H1 (cell line): ENCODE results near the gene MMS22L. TPM values are rescaled to one million over a fixed set of nuclear protein-coding genes. Genes with fewer than 3 reads are reported as not detected.

Experiments
- CTCF ChIA-PET: fragments of 300-600 bp; sonication (Branson Sonifier 250); formaldehyde crosslinking; loops from one replicate; lab custom pipeline; 2021; ENCODE audit not compliant: partially characterized antibody; lab: Charles Lee
- POLR2A ChIA-PET: fragments of 300-600 bp; sonication (Branson Sonifier 250); formaldehyde crosslinking; loops from one replicate; lab custom pipeline; 2021; ENCODE audit warnings: inconsistent platforms; ENCODE audit not compliant: partially characterized antibody; lab: Charles Lee
- DNase-seq, 2 experiments: peaks; one replicate each; pipeline versions ENCODE4 v3.0.0 to v3.0.0-alpha.2; 2010 to 2022; ENCODE audit warnings: low spot score in 2 of 2, low read depth in 1 of 2, mixed read lengths in 1 of 2
- FAIRE-seq: peaks from 2 replicates; lab custom pipeline; 2011; peaks lifted over from hg19 to GRCh38; lab: Jason Lieb, UNC
- H2AFZ ChIP-seq: 2 replicates; pipeline ENCODE4 v1.8.1; 2012; ENCODE audit warnings: low read length, inconsistent platforms
- H2AK5ac ChIP-seq: 2 replicates; pipeline ENCODE4 v1.6.1; 2013; ENCODE audit warnings: low read depth, low read length
- H2BK120ac ChIP-seq: replicated peaks from 2 replicates; pipeline ENCODE3; 2013; ENCODE audit warnings: low read depth, low read length, inconsistent platforms
- H2BK12ac ChIP-seq: 2 replicates; pipeline ENCODE4 v1.6.1; 2013; ENCODE audit warnings: low read depth, low read length
- H2BK15ac ChIP-seq: 2 replicates; pipeline ENCODE4 v1.6.1; 2013; ENCODE audit warnings: low read length
- H2BK20ac ChIP-seq: 2 replicates; pipeline ENCODE4 v1.6.1; 2013; ENCODE audit warnings: low read length
- H2BK5ac ChIP-seq: 2 replicates; pipeline ENCODE4 v1.6.1; 2013; ENCODE audit warnings: low read depth, low read length
- H3K14ac ChIP-seq: 2 replicates; pipeline ENCODE4 v1.6.1; 2013; ENCODE audit warnings: inconsistent platforms; ENCODE audit not compliant: insufficient read length
- H3K18ac ChIP-seq: 2 replicates; pipeline ENCODE4 v1.6.1; 2013; ENCODE audit warnings: low read length; ENCODE audit errors: extremely low read depth
- H3K23ac ChIP-seq: 2 replicates; pipeline ENCODE4 v1.6.1; 2013; ENCODE audit warnings: inconsistent platforms; ENCODE audit not compliant: insufficient read length
- H3K23me2 ChIP-seq: 2 replicates; pipeline ENCODE4 v1.6.1; 2013; ENCODE audit warnings: low read depth, low read length
- H3K27ac ChIP-seq: 2 replicates; pipeline ENCODE4 v1.6.1; 2011; ENCODE audit warnings: low read depth, low read length, inconsistent platforms
- H3K27me3 ChIP-seq, 4 experiments: replicated peaks in 1 of 4; 1 replicate in 1 of 4; 2 replicates in 3 of 4; pipeline versions ENCODE4 v1.6.1 to v1.8.1; 2011 to 2013; ENCODE audit warnings: low read length in 3 of 4, mild to moderate bottlenecking in 3 of 4, inconsistent platforms in 2 of 4, mixed read lengths in 2 of 4, moderate library complexity in 1 of 4; ENCODE audit not compliant: control insufficient read depth in 3 of 4, insufficient read depth in 3 of 4; ENCODE audit errors: extremely low read depth in 1 of 4
- H3K36me3 ChIP-seq, 4 experiments: 2 replicates each; pipeline versions ENCODE4 v1.6.1 to v1.8.1; 2011 to 2013; ENCODE audit warnings: mild to moderate bottlenecking in 4 of 4, low read length in 3 of 4, moderate library complexity in 2 of 4, control low read depth in 1 of 4, inconsistent platforms in 1 of 4; ENCODE audit not compliant: insufficient read depth in 4 of 4, control insufficient read depth in 2 of 4
- H3K4ac ChIP-seq: replicated peaks from 2 replicates; pipeline ENCODE3; 2013; ENCODE audit warnings: low read length, low read depth, mixed read lengths, inconsistent platforms; ENCODE audit not compliant: insufficient read length
- H3K4me1 ChIP-seq, 4 experiments: replicated peaks in 1 of 4; 1 replicate in 1 of 4; 2 replicates in 3 of 4; pipeline versions ENCODE4 v1.6.1 to v1.8.1; 2011 to 2013; ENCODE audit warnings: low read length in 3 of 4, inconsistent platforms in 2 of 4, mixed read lengths in 1 of 4; ENCODE audit not compliant: insufficient read depth in 4 of 4, control insufficient read depth in 3 of 4
- H3K4me2 ChIP-seq, 2 experiments: 2 replicates each; pipeline versions ENCODE4 v1.6.1 to v1.8.1; 2011 to 2013; ENCODE audit warnings: low read depth in 2 of 2, low read length in 2 of 2, control low read depth in 1 of 2, inconsistent platforms in 1 of 2, mild to moderate bottlenecking in 1 of 2; ENCODE audit not compliant: insufficient read depth in 1 of 2
- H3K4me3 ChIP-seq, 4 experiments: fragments of 200-600, 300-600 bp in 1 of 4; sonication (generic), shearing (Covaris generic), sonication (Bioruptor Twin) in 1 of 4; 2 replicates each; pipeline versions ENCODE4 v1.5.1 to v1.8.1; 2011 to 2016; ENCODE audit warnings: low read length in 4 of 4, low read depth in 3 of 4, control low read depth in 2 of 4, inconsistent platforms in 2 of 4, mild to moderate bottlenecking in 2 of 4, mixed read lengths in 1 of 4, moderate library complexity in 1 of 4; ENCODE audit not compliant: insufficient read depth in 2 of 4; ENCODE audit errors: extremely low read depth in 1 of 4
- H3K56ac ChIP-seq: replicated peaks from 2 replicates; pipeline ENCODE3; 2013; ENCODE audit warnings: low read depth, mild to moderate bottlenecking, mixed read lengths, low read length, inconsistent platforms; ENCODE audit not compliant: insufficient read length
- H3K79me1 ChIP-seq: 2 replicates; pipeline ENCODE4 v1.6.1; 2013; ENCODE audit warnings: low read depth, low read length, control low read depth
- H3K79me2 ChIP-seq, 2 experiments: 2 replicates each; pipeline versions ENCODE4 v1.6.1 to v1.8.1; 2012 to 2013; ENCODE audit warnings: low read length in 2 of 2, mild to moderate bottlenecking in 2 of 2, inconsistent platforms in 1 of 2; ENCODE audit not compliant: insufficient read depth in 2 of 2, control insufficient read depth in 1 of 2
- H3K9ac ChIP-seq, 4 experiments: replicated peaks in 1 of 4; 1 replicate in 1 of 4; 2 replicates in 3 of 4; pipeline versions ENCODE4 v1.6.1 to v1.8.1; 2011 to 2013; ENCODE audit warnings: low read depth in 3 of 4, low read length in 3 of 4, control low read depth in 2 of 4, mild to moderate bottlenecking in 2 of 4, moderate library complexity in 2 of 4, inconsistent platforms in 1 of 4; ENCODE audit errors: extremely low read depth in 1 of 4
- H3K9me3 ChIP-seq, 2 experiments: 2 replicates each; pipeline versions ENCODE4 v1.6.1 to v1.8.1; 2012 to 2013; ENCODE audit warnings: mild to moderate bottlenecking in 2 of 2, moderate library complexity in 2 of 2, control low read depth in 1 of 2, inconsistent platforms in 1 of 2, low read depth in 1 of 2, low read length in 1 of 2, mixed read lengths in 1 of 2; ENCODE audit not compliant: insufficient read depth in 2 of 2
- H4K20me1 ChIP-seq, 2 experiments: replicated peaks in 1 of 2; 2 replicates each; pipeline versions ENCODE3 to v1.8.1; 2011 to 2013; ENCODE audit warnings: inconsistent platforms in 2 of 2, low read length in 2 of 2, mild to moderate bottlenecking in 1 of 2; ENCODE audit not compliant: insufficient read depth in 2 of 2, control insufficient read depth in 1 of 2
- H4K5ac ChIP-seq: 2 replicates; pipeline ENCODE4 v1.6.1; 2013; ENCODE audit warnings: low read length, low read depth, mixed read lengths, inconsistent platforms; ENCODE audit not compliant: insufficient read length
- H4K8ac ChIP-seq: 2 replicates; pipeline ENCODE4 v1.8.0; 2013; ENCODE audit warnings: mild to moderate bottlenecking, moderate library complexity, low read length, inconsistent platforms; ENCODE audit not compliant: insufficient read depth; ENCODE audit errors: extremely low read depth
- H4K91ac ChIP-seq: replicated peaks from 2 replicates; pipeline ENCODE3; 2013; ENCODE audit warnings: low read length, mixed read lengths, inconsistent platforms; ENCODE audit not compliant: insufficient read length
- ASH2L ChIP-seq: fragments of 200-600, 300-600 bp; sonication (generic); IDR thresholded peaks from one replicate; pipeline ENCODE4 v1.7.1; 2017; ENCODE audit warnings: low read length
- CBX8 ChIP-seq: fragments of 300-800, 300-1000 bp; sonication (generic); IDR thresholded peaks from 2 replicates; pipeline ENCODE4 v1.7.1; 2016; ENCODE audit warnings: low read depth, low read length, borderline replicate concordance
- CHD2 ChIP-seq: IDR thresholded peaks from 2 replicates; pipeline ENCODE4 v1.6.1; 2012; ENCODE audit warnings: low read length, improper control_type of control experiment
- EZH2 ChIP-seq: fragments of 200-600 bp; sonication (generic); IDR thresholded peaks from 2 replicates; pipeline ENCODE4 v1.7.1; 2012; ENCODE audit warnings: low read depth, mild to moderate bottlenecking, moderate library complexity, low read length, inconsistent platforms; ENCODE audit not compliant: severe bottlenecking
- GABPA ChIP-seq: IDR thresholded peaks from 2 replicates; pipeline ENCODE4 v1.6.1; 2011; ENCODE audit warnings: mild to moderate bottlenecking, low read length, moderate library complexity, borderline replicate concordance; ENCODE audit not compliant: insufficient read depth
- GTF2F1 ChIP-seq: IDR thresholded peaks from 2 replicates; pipeline ENCODE4 v1.6.1; 2012; ENCODE audit warnings: low read depth, low read length, improper control_type of control experiment, borderline replicate concordance
- JUN ChIP-seq: IDR thresholded peaks from 2 replicates; pipeline ENCODE4 v1.6.1; 2011; ENCODE audit warnings: low read depth, mild to moderate bottlenecking, improper control_type of control experiment, low read length
- KDM4A ChIP-seq: IDR thresholded peaks from one replicate; pipeline ENCODE4 v1.7.1; 2012; ENCODE audit warnings: low read depth, mild to moderate bottlenecking, moderate library complexity, low read length, inconsistent platforms; ENCODE audit not compliant: severe bottlenecking
- KDM5A ChIP-seq: fragments of 200-600 bp; IDR thresholded peaks from 2 replicates; pipeline ENCODE4 v1.7.1; 2012; ENCODE audit warnings: mild to moderate bottlenecking, low read length, inconsistent platforms, mixed read lengths
- MAFK ChIP-seq: IDR thresholded peaks from 2 replicates; pipeline ENCODE4 v1.6.1; 2012; ENCODE audit warnings: low read depth, mild to moderate bottlenecking, improper control_type of control experiment, low read length
- RBBP5 ChIP-seq: IDR thresholded peaks from 2 replicates; pipeline ENCODE4 v1.7.1; 2012; ENCODE audit warnings: low read depth, mild to moderate bottlenecking, inconsistent platforms, low read length, moderate library complexity, borderline replicate concordance
- SP2 ChIP-seq: IDR thresholded peaks from 2 replicates; pipeline ENCODE4 v1.6.1; 2012; ENCODE audit warnings: mild to moderate bottlenecking, low read length, inconsistent platforms
- TCF12 ChIP-seq: IDR thresholded peaks from 2 replicates; pipeline ENCODE4 v1.6.1; 2011; ENCODE audit warnings: low read depth, mild to moderate bottlenecking, low read length
- USF2 ChIP-seq: IDR thresholded peaks from 2 replicates; pipeline ENCODE4 v1.6.1; 2011; ENCODE audit warnings: low read length, improper control_type of control experiment
- WGBS, 2 experiments: shearing (Covaris generic) in 1 of 2; methylation state at CpG; one replicate each; pipeline versions ENCODE4 v1.1.6 to v1.1.7; 2013 to 2015; ENCODE audit warnings: low lambda C conversion rate in 2 of 2, mixed read lengths in 2 of 2, inconsistent platforms in 1 of 2, low coverage in 1 of 2, missing lambda C conversion rate in 1 of 2; ENCODE audit not compliant: insufficient replicate concordance in 2 of 2, insufficient coverage in 1 of 2, insufficient read length in 1 of 2; ENCODE audit errors: extremely low coverage in 1 of 2, missing lambda C conversion rate in 1 of 2; 5-methylcytosine and 5-hydroxymethylcytosine counted together
- polyA plus RNA-seq, 7 experiments: library from polyadenylated mRNA; depleted of rRNA in 3 of 7; stranded (reverse) in 5 of 7; unstranded in 2 of 7; fragments of >200 nt in 5 of 7; fragments of 200-250 nt in 2 of 7; gene quantifications; 1 replicate in 5 of 7; 2 replicates in 1 of 7; 4 replicates in 1 of 7; pipeline versions ENCODE4 v1.2.1 to v1.2.3, GENCODE V29; 2011 to 2013; ENCODE audit warnings: missing spikeins in 2 of 7, mixed read lengths in 2 of 7
- total RNA-seq: library from RNA; stranded (reverse); fragmentation: NEBNext Ultra II Directional; extraction: Animal tissue kit (Norgen Biotek cat#: 25700); gene quantifications from 2 replicates; pipeline ENCODE4 v1.2.1, GENCODE V29; 2021

Gene MMS22L
- total and polyA plus RNA-seq, 2 of the 8 experiments (the other 6 are each of a cell fraction or from before 2014, with no cell fraction given), result 11.1 to 32.6 TPM

DNA sequence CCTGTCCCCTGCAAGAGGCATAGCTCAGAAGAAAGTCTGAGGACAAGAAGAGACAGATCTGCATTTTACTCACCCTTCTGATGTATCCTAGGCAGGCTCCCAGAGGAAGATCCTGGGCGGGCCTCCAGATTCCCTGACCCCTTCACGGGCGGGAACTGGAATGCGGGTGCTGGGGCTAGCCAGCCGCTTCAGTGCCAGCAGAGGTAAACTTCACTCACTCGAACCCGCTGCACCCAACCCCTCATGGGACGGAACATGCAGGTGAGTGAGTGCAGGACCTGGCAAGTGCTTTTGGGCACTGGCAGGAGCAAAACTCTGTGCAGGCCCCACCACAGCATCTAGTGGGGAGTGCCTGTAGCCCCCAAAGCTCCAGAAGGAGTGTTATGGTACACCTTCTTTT is 171.8 kb downstream of the MMS22L start:
- Histone ChIP-seq H3K27ac (no peak overlapping the region), H3K23me2 (no peaks in the 10 kb centered on the region), H4K20me1 (no peaks in the 10 kb centered on the region), H3K23ac (no peak overlapping the region), H2BK15ac (no peak overlapping the region), H3K79me1 (no peaks in the 10 kb centered on the region), H3K4me1 (no peaks in the 10 kb centered on the region), H4K91ac (no peak overlapping the region), H3K18ac (no peak overlapping the region), H4K8ac (peak overlapping the region; percentile 78; the same call in 1 of the 2 replicates), H3K4me3 (no peak overlapping the region), H3K4ac (no peak overlapping the region), H4K5ac (no peak overlapping the region), H2AK5ac (no peak overlapping the region), H3K4me2 (no peak overlapping the region), H2BK120ac (no peak overlapping the region), H2BK5ac (no peak overlapping the region), H2BK20ac (no peak overlapping the region), H2BK12ac (no peak overlapping the region), H3K9ac (no peak overlapping the region), H3K27me3 (no peaks in the 10 kb centered on the region), H2AFZ (no peak overlapping the region), H3K79me2 (no peaks in the 10 kb centered on the region), H3K36me3 (no peaks in the 10 kb centered on the region), H3K56ac (no peak overlapping the region), H3K9me3 (no peaks in the 10 kb centered on the region), H3K14ac (no peak overlapping the region)
- POLR2A ChIA-PET, result no interaction called here
- DNase-seq, result no peak
- no peak for FAIRE-seq
- CTCF ChIA-PET, result interaction anchor here (0.6 kb wide), 1 partner anchor 21 kb away, joined by 3 read pairs; no protein-coding TSS in a partner anchor
- 90% methylated on average over 8 of the region's 8 CpGs; no CpG with 5 or more reads in 1 of the 2 experiments for WGBS, 2 experiments
- TF ChIP-seq USF2, result no peak
- no peak for TF ChIP-seq SP2
- no peak for TF ChIP-seq KDM4A
- no peak for TF ChIP-seq CBX8
- no peak for TF ChIP-seq JUN
- no peak for TF ChIP-seq CHD2
- no peak for TF ChIP-seq TCF12
- no peak for TF ChIP-seq GABPA
- no peak for TF ChIP-seq KDM5A
- no peak for TF ChIP-seq EZH2
- TF ChIP-seq GTF2F1, result no peak
- no peak for TF ChIP-seq RBBP5
- no peak for TF ChIP-seq ASH2L
- TF ChIP-seq MAFK, result no peak
